H1 (cell line): ENCODE measurements around the gene FAR2.

Experiments
- ASH2L ChIP-seq: fragments of 200-600, 300-600 bp; sonication (generic); IDR thresholded peaks from one replicate; pipeline ENCODE4 v1.7.1; 2017; ENCODE audit warnings: low read length
- EGR1 ChIP-seq: IDR thresholded peaks from 2 replicates; pipeline ENCODE4 v1.6.1; 2011; ENCODE audit warnings: low read depth, low read length, borderline replicate concordance
- EP300 ChIP-seq, 2 experiments: IDR thresholded peaks; 1 replicate in 1 of 2; 2 replicates in 1 of 2; pipeline ENCODE4 v1.6.1; 2011 to 2012; ENCODE audit warnings: low read depth in 2 of 2, low read length in 2 of 2, mild to moderate bottlenecking in 2 of 2, borderline replicate concordance in 1 of 2, inconsistent platforms in 1 of 2, moderate library complexity in 1 of 2
- EZH2 ChIP-seq: fragments of 200-600 bp; sonication (generic); IDR thresholded peaks from 2 replicates; pipeline ENCODE4 v1.7.1; 2012; ENCODE audit warnings: low read depth, mild to moderate bottlenecking, moderate library complexity, low read length, inconsistent platforms; ENCODE audit not compliant: severe bottlenecking
- POLR2A ChIP-seq, 2 experiments: IDR thresholded peaks; 1 replicate in 1 of 2; 2 replicates in 1 of 2; pipeline ENCODE4 v1.6.1; 2011; ENCODE audit warnings: low read depth in 2 of 2, low read length in 2 of 2, mild to moderate bottlenecking in 2 of 2; ENCODE audit errors: control extremely low read depth in 1 of 2
- POLR2AphosphoS5 ChIP-seq: IDR thresholded peaks from 2 replicates; pipeline ENCODE4 v1.6.1; 2011; ENCODE audit warnings: low read depth, low read length
- TAF1 ChIP-seq: IDR thresholded peaks from 2 replicates; pipeline ENCODE4 v1.6.1; 2011; ENCODE audit warnings: mild to moderate bottlenecking, low read depth, low read length
- TBP ChIP-seq: IDR thresholded peaks from 2 replicates; pipeline ENCODE4 v1.6.1; 2011; ENCODE audit warnings: low read depth, low read length, improper control_type of control experiment
- TF ChIP-seq, protein P1 (sequence below), 3 experiments: IDR thresholded peaks; 1 replicate in 2 of 3; 2 replicates in 1 of 3; pipeline versions ENCODE4 v1.5.1 to v1.6.1; 2011; ENCODE audit warnings: low read length in 3 of 3, mild to moderate bottlenecking in 3 of 3, inconsistent platforms in 2 of 3, low read depth in 1 of 3, moderate library complexity in 1 of 3; ENCODE audit not compliant: insufficient read depth in 1 of 3; ENCODE audit errors: control extremely low read depth in 1 of 3

- TF ChIP-seq POLR2A (IDR thresholded peaks at IDR 0.05; ENCODE audit: control extremely low read depth in 1 of 2, low read depth in 2 of 2, low read length in 2 of 2) (no peak), POLR2AphosphoS5 (no peak), EP300 (IDR thresholded peaks at IDR 0.05; ENCODE audit: borderline replicate concordance in 1 of 2, low read depth in 2 of 2, low read length in 2 of 2) (no peak), EGR1 (no peak), TBP (no peak), EZH2 (no peak), TAF1 (no peak), ASH2L (no peak)
- TF ChIP-seq, protein P1, sequence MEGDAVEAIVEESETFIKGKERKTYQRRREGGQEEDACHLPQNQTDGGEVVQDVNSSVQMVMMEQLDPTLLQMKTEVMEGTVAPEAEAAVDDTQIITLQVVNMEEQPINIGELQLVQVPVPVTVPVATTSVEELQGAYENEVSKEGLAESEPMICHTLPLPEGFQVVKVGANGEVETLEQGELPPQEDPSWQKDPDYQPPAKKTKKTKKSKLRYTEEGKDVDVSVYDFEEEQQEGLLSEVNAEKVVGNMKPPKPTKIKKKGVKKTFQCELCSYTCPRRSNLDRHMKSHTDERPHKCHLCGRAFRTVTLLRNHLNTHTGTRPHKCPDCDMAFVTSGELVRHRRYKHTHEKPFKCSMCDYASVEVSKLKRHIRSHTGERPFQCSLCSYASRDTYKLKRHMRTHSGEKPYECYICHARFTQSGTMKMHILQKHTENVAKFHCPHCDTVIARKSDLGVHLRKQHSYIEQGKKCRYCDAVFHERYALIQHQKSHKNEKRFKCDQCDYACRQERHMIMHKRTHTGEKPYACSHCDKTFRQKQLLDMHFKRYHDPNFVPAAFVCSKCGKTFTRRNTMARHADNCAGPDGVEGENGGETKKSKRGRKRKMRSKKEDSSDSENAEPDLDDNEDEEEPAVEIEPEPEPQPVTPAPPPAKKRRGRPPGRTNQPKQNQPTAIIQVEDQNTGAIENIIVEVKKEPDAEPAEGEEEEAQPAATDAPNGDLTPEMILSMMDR (IDR thresholded peaks at IDR 0.05; ENCODE audit: control extremely low read depth in 1 of 3, insufficient read depth in 1 of 3, low read depth in 1 of 3, low read length in 3 of 3): no peak
Observed at GRCh38 chr12:29110506-29111442, 38.3 kb upstream of the FAR2 start.
